GM19239 (cell line): ENCODE data around the gene RALGPS1.

Experiments used
- DNase-seq: peaks from one replicate; pipeline ENCODE4 v3.0.0; 2011; ENCODE audit warnings: low spot score; ENCODE audit not compliant: insufficient read length
- FAIRE-seq: peaks from 2 replicates; lab custom pipeline; 2011; peaks lifted over from hg19 to GRCh38; lab: Jason Lieb, UNC

RALGPS1 gene

DNA sequence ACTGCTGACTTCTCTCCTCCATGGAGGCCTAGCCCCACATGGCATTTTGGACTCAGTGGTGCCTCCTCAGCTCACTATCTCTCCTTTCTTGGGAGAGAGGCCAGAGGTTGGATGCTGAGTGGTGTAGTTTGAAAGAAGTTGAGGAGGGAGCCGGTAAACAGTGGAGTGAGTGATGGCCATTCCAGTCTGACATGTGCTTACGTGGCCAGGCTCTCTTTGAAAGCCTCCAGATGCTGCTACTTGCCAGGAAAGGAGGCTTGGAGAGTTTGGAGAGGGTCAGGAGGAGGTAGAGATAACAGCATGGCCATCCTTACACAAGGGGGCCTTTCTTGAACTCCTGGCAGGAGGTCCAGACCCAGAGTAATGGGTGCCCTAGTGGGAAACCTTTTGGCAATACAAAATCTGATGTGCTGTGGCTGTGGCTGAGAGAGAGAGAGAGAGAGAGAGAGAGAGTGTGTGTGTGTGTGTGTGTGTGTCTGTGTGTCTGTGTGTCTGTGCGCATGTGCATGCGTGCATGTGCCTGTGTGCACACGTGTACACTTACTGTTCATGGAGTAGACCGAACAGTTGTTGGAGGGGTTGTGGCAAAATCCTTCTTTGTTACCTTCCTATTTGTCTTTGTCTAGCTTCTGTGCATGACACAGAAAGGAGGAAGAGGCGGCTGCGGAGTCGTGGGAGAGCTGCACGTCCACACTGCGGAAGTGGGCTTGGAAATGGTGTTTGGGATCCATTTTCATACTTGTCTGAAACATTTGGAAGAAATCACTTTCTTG lies 37.8 kb downstream of the RALGPS1 start:
- no peak for DNase-seq
- FAIRE-seq: no peak

DNA sequence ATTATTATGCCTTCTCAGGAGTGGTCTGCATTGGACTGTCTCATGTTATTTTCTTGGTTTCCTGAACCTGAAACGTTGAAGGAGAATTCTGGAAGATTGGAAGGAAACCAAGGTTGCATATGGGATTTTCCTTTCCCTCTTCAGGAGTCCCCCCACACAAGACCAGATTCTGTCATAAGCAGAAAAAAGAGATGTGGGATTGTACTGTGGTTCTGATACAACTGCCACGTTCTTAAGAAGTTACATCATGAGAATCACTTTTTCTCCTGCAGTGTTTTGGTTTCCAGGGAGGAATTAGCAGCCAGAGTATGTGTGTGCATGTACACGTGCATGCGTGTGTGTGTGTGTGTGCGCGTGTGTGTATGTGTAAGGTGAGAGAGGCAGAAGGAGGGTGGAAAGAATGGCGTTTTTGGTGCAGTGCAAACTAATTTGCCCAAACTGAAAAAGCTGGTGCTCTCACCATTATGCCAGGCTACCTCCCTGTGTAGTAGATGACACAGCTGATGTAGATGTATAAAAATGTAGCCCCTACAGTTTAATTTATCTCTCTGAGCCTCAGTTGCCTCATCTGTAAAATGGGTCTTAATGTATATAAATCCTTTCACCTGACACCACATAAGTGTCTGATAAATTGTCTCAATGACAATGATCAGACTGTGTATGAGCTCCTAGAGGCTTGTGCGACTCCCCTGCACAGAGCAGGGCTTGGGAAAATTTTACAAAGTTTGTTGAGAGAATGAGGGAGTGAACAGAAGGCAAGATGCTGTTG lies 38.6 kb downstream of the RALGPS1 start:
- no peak for FAIRE-seq

DNA sequence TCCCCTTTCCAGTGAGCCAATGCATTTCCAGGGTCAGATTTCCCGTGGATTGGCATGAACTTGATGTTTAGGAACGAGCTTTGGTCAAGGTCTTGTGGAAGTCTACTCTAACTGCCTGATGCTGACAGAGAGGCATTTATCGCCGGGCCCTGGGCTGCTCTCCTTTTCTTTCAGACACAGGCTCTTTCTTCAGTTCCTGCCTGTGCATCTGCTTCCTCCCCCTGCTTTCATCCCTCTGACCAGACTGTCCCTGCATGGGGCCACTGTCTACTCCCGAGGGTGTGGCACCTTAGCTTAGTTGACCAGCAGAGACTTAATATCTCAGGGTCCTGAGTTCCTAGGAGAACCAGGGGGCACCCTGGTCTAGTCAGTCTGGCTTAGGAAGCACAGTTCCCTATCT lies 41.2 kb downstream of the RALGPS1 start:
- no peak for FAIRE-seq
- no peak for DNase-seq

More for the DNA sequence above, 38.6 kb downstream of the RALGPS1 start:
- DNase-seq: no peak

DNA sequence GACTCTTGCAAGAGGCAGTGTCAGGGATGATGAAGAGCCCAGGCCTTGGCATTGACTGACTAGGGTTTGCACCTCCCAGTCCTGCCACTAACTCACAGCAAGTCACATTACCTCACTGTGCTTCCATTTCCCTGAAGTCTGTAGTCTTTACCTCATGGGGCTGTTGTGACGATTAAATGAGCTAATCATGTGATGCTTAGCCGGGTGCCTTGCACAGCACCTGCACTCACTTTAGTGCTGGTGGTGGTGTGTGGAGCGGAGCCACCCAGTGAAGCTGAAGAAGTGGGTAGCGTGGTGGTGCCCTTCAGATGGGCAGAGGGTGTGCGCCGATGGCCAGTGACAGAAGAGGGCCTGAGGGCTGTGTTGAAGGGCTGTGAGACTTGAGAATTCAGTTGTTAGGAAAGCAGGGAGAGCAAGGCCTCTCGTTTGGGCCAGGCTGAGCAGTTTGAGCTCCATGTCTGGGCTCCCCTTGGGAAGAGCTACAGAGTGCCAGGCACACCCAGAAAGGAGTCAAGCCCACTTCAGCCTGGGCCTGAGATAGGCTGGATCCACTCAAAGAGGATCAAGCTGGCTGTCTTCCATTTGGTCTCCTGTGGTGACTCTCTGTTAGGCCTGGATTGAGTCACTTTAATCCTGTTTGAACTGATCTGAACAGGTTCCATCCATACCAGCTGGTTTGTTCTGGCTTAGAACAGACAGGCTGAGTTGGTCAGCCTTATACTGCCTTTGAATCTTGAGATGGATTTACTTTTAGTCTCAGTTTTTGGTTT lies 42.5 kb downstream of the RALGPS1 start:
- DNase-seq (no peak), FAIRE-seq (no peak)

DNA sequence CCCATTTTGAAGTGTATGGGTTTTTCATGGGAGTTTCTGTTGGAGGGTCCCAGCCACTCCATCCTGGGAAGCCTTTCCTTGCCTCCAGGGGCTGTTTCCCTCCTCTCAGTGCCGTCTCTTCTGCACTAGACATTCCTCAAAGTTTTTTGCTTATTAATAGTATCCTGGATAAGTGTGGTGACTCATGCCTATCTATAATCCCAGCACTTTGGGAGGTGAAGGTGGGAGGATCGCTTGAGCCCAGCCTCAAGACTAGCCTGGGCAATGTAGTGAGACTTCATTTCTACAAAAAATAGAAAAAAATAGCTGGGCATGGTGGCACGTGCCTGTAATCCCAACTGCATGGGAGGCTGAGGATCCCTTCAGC lies 43.1 kb downstream of the RALGPS1 start:
- DNase-seq (no peak), FAIRE-seq (no peak)

DNA sequence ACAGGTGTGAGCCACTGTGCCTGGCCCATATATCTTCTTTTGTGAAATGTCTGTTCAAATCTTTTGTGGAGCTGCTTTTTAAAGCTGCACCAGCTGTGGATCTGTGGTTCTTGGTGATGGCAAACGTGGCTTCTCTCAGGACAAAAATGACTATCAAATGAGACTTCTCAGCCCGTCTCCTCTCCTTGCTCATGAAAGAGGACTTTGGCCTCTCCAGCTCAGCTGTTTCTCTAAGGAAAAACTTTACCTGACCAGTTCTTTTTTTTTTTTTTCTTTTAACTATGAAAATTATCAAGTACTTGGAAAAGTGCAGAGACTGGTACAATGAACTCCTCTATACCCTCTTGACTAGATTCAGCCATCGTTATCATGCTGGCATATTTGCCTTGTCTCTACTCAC lies 44.8 kb downstream of the RALGPS1 start:
- FAIRE-seq: no peak
- no peak for DNase-seq

DNA sequence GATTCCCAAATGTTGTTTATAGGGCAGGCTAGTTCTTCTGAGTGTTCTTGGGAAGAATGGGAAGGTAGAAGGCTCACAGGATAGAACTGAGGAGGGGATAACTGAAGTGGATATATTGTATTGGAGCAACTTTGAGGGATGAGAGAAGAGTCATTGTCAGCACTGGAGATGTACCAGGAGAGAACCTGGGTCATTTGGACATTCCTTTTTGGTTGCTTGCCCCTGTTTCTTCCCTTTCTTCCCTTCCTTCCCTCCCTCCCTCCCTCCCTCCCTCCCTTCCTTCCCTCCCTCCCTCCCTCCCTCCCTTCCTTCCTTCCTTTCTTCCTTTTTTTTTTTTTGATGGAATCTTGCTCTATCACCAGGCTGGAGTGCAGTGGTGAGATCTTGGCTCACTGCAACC lies 45.3 kb downstream of the RALGPS1 start:
- DNase-seq: no peak
- no peak for FAIRE-seq

DNA sequence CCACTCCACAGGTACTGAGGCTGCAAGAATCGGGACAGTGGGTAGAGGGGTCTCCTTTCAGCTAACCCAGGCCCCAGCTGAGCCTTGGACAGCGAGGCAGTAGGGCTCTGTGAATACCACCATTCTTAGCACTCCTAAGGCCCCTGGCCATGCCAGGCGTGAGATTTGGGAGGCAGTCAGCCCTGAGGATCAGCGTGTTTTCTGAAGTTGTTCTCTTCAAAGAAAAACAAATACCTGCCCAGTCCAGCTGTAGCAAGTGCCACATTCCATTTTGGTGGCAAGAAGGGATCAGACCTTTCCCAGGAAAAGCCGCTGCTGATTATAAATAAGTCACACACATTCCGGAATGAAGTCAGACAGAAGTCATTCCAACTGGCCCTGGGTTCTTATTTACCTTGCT lies 47.8 kb downstream of the RALGPS1 start:
- FAIRE-seq: no peak

DNA sequence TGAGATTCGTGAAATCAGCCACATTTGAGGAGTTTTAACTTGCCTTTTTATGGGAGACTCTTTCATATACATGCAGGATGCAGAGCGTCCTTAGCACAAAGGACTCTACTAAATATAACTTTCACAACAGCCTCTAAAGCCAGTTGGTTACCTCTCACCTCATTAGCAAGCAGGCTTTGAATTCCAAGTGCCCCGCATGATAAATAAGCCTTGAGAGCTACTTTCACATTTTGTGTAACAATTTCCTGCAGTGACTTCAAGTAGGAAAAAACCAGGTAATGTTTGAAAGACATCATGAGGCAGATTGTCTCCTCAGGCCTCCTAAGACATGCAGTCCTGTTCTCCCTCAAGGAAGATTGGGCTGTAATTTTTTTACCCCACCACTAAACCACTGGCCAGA lies 50.5 kb downstream of the RALGPS1 start:
- no peak for FAIRE-seq
- DNase-seq: no peak

More for the DNA sequence above, 47.8 kb downstream of the RALGPS1 start:
- no peak for DNase-seq

DNA sequence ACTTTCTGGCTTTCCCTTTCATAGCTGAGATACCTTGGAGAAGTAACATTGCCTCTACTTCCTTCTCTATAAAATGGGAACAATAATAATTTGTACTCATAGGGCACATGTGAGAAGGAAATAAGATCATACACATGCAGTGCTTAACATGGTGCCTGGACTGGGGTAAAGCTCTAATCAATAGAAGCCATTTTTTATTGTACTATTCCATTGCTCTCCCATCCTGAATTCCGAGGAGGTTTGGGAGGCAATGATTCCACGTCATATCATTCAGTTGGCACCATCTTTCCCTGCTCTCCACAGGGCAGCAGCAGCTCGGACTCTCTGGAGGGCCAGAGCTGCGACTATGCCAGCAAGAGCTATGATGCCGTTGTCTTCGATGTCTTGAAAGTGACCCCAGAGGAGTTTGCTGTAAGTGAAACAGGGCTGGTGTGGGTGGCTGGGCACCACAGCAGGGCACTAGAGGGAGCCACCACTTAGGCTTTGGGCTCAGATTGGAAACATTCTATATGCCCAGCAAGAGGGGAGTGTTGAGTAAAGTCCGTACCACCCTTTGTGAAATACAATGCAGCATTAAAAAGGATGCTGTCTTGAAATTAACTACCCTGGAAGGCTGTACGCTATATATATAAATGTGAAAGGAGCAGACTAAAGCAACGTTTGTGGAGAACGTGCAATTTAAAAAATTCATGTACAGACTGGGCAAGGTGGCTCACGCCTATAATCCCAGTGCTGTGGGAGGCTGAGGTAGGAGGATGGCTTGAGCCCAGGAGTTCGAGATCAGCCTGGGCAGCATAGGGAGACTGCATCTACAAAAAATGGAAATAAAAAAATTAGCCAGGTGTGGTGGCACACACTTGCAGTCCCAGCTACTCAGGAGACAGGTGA lies 51.2 kb downstream of the RALGPS1 start:
- peak; percentile 47 for FAIRE-seq
- peak; percentile 50 for DNase-seq

DNA sequence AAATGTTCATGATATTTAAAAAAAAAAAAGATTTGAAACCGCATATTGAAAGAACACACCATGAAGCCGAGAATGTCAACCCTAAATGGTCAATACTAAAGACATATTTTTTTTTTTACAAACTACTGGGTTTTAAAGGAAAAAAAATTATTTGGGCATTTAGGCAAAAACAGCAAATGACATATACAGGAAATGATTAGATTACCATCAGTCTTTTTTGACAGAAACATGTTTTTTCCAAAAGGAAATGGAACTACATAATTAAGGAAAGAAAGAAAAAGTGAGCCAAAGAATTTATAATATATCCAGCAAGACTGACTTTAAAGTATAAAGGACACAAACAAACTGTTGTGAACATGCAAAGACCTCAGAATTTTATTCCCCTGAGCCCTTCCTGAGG lies 56.7 kb downstream of the RALGPS1 start:
- no peak for FAIRE-seq
- DNase-seq: no peak

DNA sequence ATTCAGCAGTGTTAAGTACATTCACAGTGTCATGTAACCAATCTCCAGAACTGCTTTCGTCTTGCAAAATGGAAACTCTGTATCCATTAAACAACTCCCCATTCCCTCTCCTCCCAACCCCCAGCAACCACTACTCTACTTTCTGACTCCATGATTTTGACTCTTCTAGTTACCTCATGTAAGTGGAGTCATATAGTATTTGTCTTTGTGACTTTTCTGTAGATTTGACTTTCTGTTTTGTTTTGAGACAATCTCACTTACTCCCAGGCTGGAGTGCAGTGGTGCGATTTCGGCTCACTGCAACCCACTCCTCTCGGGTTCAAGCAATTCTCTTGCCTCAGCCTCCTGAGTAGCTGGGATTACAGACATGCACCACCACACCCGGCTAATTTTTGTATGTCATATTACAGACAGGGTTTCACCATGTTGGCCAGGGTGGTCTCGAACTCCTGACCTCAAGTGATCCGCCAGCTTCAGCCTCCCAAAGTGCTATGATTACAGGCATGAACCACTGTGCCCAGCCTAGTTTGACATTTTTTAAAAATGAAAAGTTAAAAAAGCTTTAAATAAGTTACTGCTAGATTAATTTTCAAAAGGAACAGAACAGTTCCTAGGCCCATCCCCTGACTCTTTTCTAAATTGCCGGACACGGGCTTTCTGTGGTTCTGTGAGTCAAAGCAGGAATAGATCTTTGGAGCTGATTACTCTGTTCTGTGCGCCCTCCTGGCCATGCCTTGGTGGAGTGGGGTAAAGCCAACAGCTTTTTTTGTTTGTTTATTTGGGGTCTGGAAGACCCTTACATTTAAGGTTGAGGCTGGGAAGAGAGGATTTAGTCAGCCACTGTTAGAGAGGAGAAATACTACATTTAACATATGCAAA lies 59.3 kb downstream of the RALGPS1 start:
- FAIRE-seq: no peak
- no peak for DNase-seq

DNA sequence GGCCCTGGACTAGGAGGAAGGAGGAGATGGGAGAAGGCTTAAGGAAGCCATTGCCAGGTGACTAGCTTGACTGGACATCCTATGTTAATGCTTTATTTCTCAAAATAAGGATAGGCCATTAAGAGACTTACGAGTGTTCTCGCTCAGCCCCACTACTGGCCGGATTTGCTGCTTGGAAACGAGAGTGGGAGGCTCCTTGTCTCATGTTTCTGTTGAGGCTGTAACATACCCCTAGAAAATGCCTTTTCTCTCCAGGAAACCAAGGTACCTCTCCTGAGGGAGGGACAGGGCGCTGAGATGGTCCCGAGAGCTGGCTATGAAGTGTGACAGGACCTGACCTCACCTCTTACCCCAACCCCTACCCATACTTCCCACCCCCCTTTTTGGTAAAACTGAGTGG lies 60.0 kb downstream of the RALGPS1 start:
- DNase-seq: no peak

DNA sequence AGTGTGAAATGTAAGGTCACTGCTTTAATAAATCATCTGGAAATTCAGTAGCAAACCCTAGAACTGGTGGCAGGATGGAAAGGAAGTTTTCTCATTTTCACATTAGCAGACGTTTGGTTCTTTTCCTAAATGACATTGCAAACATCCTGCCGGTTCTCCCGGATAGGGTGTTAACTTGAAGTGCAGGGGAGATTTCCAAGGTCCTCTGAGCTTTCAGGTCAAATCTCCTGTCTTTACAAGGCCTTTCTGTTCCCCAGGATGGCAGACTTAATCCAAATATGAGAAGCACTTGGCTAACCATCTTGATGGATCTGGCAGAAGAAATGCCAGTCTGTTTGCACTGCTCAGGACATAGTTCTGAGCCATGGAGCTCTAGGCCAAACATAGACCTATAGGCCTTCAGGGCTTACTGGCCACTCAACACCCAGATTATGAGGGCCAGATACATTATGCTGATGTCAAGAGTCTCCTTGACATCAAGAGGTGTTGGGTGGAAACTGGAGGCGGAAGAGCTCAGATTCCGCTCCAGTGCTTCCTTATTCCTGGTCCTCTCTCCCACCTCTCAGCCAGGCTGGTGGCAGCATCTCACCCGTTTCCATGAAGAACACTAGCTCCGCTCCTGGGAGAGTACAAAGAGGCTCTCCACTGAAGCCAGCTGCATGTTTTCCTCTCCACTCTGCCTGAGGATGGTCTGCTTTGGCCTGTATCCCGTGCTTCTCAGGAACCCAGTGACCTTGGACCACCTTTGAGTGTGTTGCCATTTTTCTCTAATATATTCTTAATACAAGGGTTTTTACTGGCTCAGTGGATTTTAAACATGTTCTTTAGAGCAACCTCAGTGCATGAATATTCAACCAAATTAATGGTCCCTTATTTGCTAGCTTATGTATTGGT lies 61.0 kb downstream of the RALGPS1 start:
- FAIRE-seq (no peak), DNase-seq (no peak)

More for the DNA sequence above, 60.0 kb downstream of the RALGPS1 start:
- no peak for FAIRE-seq

DNA sequence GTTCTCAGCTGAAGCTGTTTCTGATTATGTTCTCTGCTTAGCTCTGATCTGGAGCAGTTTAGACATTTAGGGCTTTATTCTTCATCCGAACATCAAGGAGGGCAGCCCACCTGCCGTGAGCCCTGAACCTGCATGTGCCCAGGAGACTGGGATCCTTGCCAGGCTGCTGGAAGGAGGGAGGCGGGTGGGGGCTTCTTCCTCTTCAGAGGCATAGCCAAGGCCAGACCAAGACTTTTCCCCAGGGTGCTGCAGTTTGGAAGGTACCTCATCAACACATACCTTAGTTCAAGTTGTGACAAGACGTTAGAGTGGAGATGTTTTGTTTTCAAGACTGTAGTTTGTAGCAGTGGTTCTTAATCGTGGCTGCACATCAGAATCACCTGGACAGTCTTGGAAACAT lies 64.9 kb downstream of the RALGPS1 start:
- DNase-seq: no peak
- FAIRE-seq: no peak

DNA sequence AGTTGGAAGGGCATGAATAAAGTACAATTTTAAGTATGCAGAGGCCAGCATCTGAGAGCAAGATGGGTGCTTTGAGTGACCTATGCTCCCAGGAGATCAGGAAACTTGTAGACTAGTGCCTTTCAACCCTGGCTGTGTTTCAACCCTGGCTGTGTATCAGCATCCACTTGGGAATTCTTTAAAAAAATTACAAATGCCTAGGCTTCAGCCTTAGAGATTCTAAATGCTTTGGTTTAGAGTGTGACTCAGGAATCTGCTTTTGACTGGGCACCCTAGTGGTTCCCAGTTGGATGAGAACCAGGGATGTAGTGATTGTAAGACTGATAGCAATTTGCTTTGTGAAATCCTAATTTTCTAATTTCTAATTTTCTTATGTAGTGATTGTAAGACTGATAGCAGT lies 65.6 kb downstream of the RALGPS1 start:
- no peak for FAIRE-seq
- no peak for DNase-seq

DNA sequence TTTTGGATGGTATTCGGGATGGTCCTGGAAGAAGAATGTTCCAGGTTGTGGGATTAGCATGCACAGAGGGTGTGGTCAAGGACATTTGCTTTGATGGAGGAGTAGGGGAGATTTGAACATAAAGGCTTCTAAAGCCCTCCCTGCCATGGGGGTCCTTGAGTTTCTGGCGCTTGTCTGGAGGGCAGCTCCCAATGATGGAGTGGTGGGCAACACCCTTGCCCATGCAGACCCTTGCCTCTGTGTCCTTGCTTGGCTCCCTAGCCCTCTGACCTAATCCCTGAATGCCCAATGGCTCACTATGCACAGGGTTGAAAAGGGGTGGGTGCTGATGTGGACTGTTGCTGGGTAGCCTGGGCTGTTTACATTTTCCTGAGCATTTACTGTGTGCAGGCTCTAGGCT lies 66.6 kb downstream of the RALGPS1 start:
- FAIRE-seq: no peak
- DNase-seq: no peak
